ENCODE data around the gene PPM1H.

PPM1H gene

GRCh38 chr12:62714774-62715721, 219.9 kb downstream of the PPM1H start:
- Histone ChIP-seq H3K4me3 (ENCODE audit: low read depth in 1 of 2, low read length in 1 of 2) (no peak overlapping the region), H3K36me3 (peaks cover 11% of the 10 kb centered on the region), H3K4me1 (ENCODE audit: control insufficient read depth in 1 of 2, insufficient read depth in 1 of 2, low read depth in 1 of 2, low read length in 1 of 2) (no peaks in the 10 kb centered on the region), H3K27me3 (no peaks in the 10 kb centered on the region), H3K27ac (no peak overlapping the region), H3K9me3 (no peaks in the 10 kb centered on the region)
- no peak for TF ChIP-seq CTCF (IDR thresholded peaks at IDR 0.05)

GRCh38 chr12:62714181-62714773, 220.7 kb downstream of the PPM1H start:
- no peak for TF ChIP-seq CTCF (IDR thresholded peaks at IDR 0.05)
- peaks cover 6% of the 10 kb centered on the region for H3K36me3 ChIP-seq
- no peak overlapping the region for H3K4me3 ChIP-seq (ENCODE audit: low read depth in 1 of 2, low read length in 1 of 2)
- H3K27me3 ChIP-seq = no peaks in the 10 kb centered on the region
- H3K27ac ChIP-seq = no peak overlapping the region
- H3K4me1 ChIP-seq (ENCODE audit: control insufficient read depth in 1 of 2, insufficient read depth in 1 of 2, low read depth in 1 of 2, low read length in 1 of 2) = peaks cover 0 to under 1% of the 10 kb centered on the region in 2 experiments
- H3K9me3 ChIP-seq = no peaks in the 10 kb centered on the region

GRCh38 chr12:62713723-62714122, 221.2 kb downstream of the PPM1H start:
- no peaks in the 10 kb centered on the region for H3K27me3 ChIP-seq
- H3K4me1 ChIP-seq (ENCODE audit: control insufficient read depth in 1 of 2, insufficient read depth in 1 of 2, low read depth in 1 of 2, low read length in 1 of 2) = peaks cover 0 to 3% of the 10 kb centered on the region in 2 experiments
- no peak overlapping the region for H3K27ac ChIP-seq
- peaks cover under 1% of the 10 kb centered on the region for H3K36me3 ChIP-seq
- no peak for TF ChIP-seq CTCF (IDR thresholded peaks at IDR 0.05)
- no peak overlapping the region for H3K4me3 ChIP-seq (ENCODE audit: low read depth in 1 of 2, low read length in 1 of 2)
- H3K9me3 ChIP-seq = no peaks in the 10 kb centered on the region

- no peak for TF ChIP-seq CTCF (IDR thresholded peaks at IDR 0.05)
- peaks cover 0 to 3% of the 10 kb centered on the region in 2 experiments for H3K4me1 ChIP-seq (ENCODE audit: control insufficient read depth in 1 of 2, insufficient read depth in 1 of 2, low read depth in 1 of 2, low read length in 1 of 2)
Measured at GRCh38 chr12:62712681-62713573, 222.0 kb downstream of the PPM1H start.

GRCh38 chr12:62711631-62712241, 223.2 kb downstream of the PPM1H start:
- peaks cover 0 to 3% of the 10 kb centered on the region in 2 experiments for H3K4me1 ChIP-seq (ENCODE audit: control insufficient read depth in 1 of 2, insufficient read depth in 1 of 2, low read depth in 1 of 2, low read length in 1 of 2)
- no peaks in the 10 kb centered on the region for H3K27me3 ChIP-seq
- H3K9me3 ChIP-seq = no peaks in the 10 kb centered on the region
- no peak for TF ChIP-seq CTCF (IDR thresholded peaks at IDR 0.05)
- H3K4me3 ChIP-seq (ENCODE audit: low read depth in 1 of 2, low read length in 1 of 2) = no peak overlapping the region
- H3K36me3 ChIP-seq = peaks cover 4% of the 10 kb centered on the region
- H3K27ac ChIP-seq = no peak overlapping the region

More at GRCh38 chr12:62712681-62713573, 222.0 kb downstream of the PPM1H start:
- Histone ChIP-seq H3K9me3 (no peaks in the 10 kb centered on the region), H3K4me3 (ENCODE audit: low read depth in 1 of 2, low read length in 1 of 2) (no peak overlapping the region), H3K36me3 (peaks cover 1% of the 10 kb centered on the region), H3K27me3 (no peaks in the 10 kb centered on the region), H3K27ac (no peak overlapping the region)
